H1 (cell line): ENCODE measurements around the gene TEAD1. TPM values are rescaled to one million over a fixed set of nuclear protein-coding genes. Genes with fewer than 3 reads are reported as not detected.

Experiments used
- CTCF ChIA-PET: fragments of 300-600 bp; sonication (Branson Sonifier 250); formaldehyde crosslinking; loops from one replicate; lab custom pipeline; 2021; ENCODE audit not compliant: partially characterized antibody; lab: Charles Lee
- POLR2A ChIA-PET: fragments of 300-600 bp; sonication (Branson Sonifier 250); formaldehyde crosslinking; loops from one replicate; lab custom pipeline; 2021; ENCODE audit warnings: inconsistent platforms; ENCODE audit not compliant: partially characterized antibody; lab: Charles Lee
- DNase-seq, 2 experiments: peaks; one replicate each; pipeline versions ENCODE4 v3.0.0 to v3.0.0-alpha.2; 2010 to 2022; ENCODE audit warnings: low spot score in 2 of 2, low read depth in 1 of 2, mixed read lengths in 1 of 2
- FAIRE-seq: peaks from 2 replicates; lab custom pipeline; 2011; peaks lifted over from hg19 to GRCh38; lab: Jason Lieb, UNC
- H2AFZ ChIP-seq: 2 replicates; pipeline ENCODE4 v1.8.1; 2012; ENCODE audit warnings: low read length, inconsistent platforms
- H2AK5ac ChIP-seq: 2 replicates; pipeline ENCODE4 v1.6.1; 2013; ENCODE audit warnings: low read depth, low read length
- H2BK120ac ChIP-seq: replicated peaks from 2 replicates; pipeline ENCODE3; 2013; ENCODE audit warnings: low read depth, low read length, inconsistent platforms
- H2BK12ac ChIP-seq: 2 replicates; pipeline ENCODE4 v1.6.1; 2013; ENCODE audit warnings: low read depth, low read length
- H2BK15ac ChIP-seq: 2 replicates; pipeline ENCODE4 v1.6.1; 2013; ENCODE audit warnings: low read length
- H2BK20ac ChIP-seq: 2 replicates; pipeline ENCODE4 v1.6.1; 2013; ENCODE audit warnings: low read length
- H2BK5ac ChIP-seq: 2 replicates; pipeline ENCODE4 v1.6.1; 2013; ENCODE audit warnings: low read depth, low read length
- H3K14ac ChIP-seq: 2 replicates; pipeline ENCODE4 v1.6.1; 2013; ENCODE audit warnings: inconsistent platforms; ENCODE audit not compliant: insufficient read length
- H3K18ac ChIP-seq: 2 replicates; pipeline ENCODE4 v1.6.1; 2013; ENCODE audit warnings: low read length; ENCODE audit errors: extremely low read depth
- H3K23ac ChIP-seq: 2 replicates; pipeline ENCODE4 v1.6.1; 2013; ENCODE audit warnings: inconsistent platforms; ENCODE audit not compliant: insufficient read length
- H3K23me2 ChIP-seq: 2 replicates; pipeline ENCODE4 v1.6.1; 2013; ENCODE audit warnings: low read depth, low read length
- H3K27ac ChIP-seq: 2 replicates; pipeline ENCODE4 v1.6.1; 2011; ENCODE audit warnings: low read depth, low read length, inconsistent platforms
- H3K27me3 ChIP-seq, 4 experiments: replicated peaks in 1 of 4; 1 replicate in 1 of 4; 2 replicates in 3 of 4; pipeline versions ENCODE4 v1.6.1 to v1.8.1; 2011 to 2013; ENCODE audit warnings: low read length in 3 of 4, mild to moderate bottlenecking in 3 of 4, inconsistent platforms in 2 of 4, mixed read lengths in 2 of 4, moderate library complexity in 1 of 4; ENCODE audit not compliant: control insufficient read depth in 3 of 4, insufficient read depth in 3 of 4; ENCODE audit errors: extremely low read depth in 1 of 4
- H3K36me3 ChIP-seq, 4 experiments: 2 replicates each; pipeline versions ENCODE4 v1.6.1 to v1.8.1; 2011 to 2013; ENCODE audit warnings: mild to moderate bottlenecking in 4 of 4, low read length in 3 of 4, moderate library complexity in 2 of 4, control low read depth in 1 of 4, inconsistent platforms in 1 of 4; ENCODE audit not compliant: insufficient read depth in 4 of 4, control insufficient read depth in 2 of 4
- H3K4ac ChIP-seq: replicated peaks from 2 replicates; pipeline ENCODE3; 2013; ENCODE audit warnings: low read length, low read depth, mixed read lengths, inconsistent platforms; ENCODE audit not compliant: insufficient read length
- H3K4me1 ChIP-seq, 4 experiments: replicated peaks in 1 of 4; 1 replicate in 1 of 4; 2 replicates in 3 of 4; pipeline versions ENCODE4 v1.6.1 to v1.8.1; 2011 to 2013; ENCODE audit warnings: low read length in 3 of 4, inconsistent platforms in 2 of 4, mixed read lengths in 1 of 4; ENCODE audit not compliant: insufficient read depth in 4 of 4, control insufficient read depth in 3 of 4
- H3K4me2 ChIP-seq, 2 experiments: 2 replicates each; pipeline versions ENCODE4 v1.6.1 to v1.8.1; 2011 to 2013; ENCODE audit warnings: low read depth in 2 of 2, low read length in 2 of 2, control low read depth in 1 of 2, inconsistent platforms in 1 of 2, mild to moderate bottlenecking in 1 of 2; ENCODE audit not compliant: insufficient read depth in 1 of 2
- H3K4me3 ChIP-seq, 4 experiments: fragments of 200-600, 300-600 bp in 1 of 4; sonication (generic), shearing (Covaris generic), sonication (Bioruptor Twin) in 1 of 4; 2 replicates each; pipeline versions ENCODE4 v1.5.1 to v1.8.1; 2011 to 2016; ENCODE audit warnings: low read length in 4 of 4, low read depth in 3 of 4, control low read depth in 2 of 4, inconsistent platforms in 2 of 4, mild to moderate bottlenecking in 2 of 4, mixed read lengths in 1 of 4, moderate library complexity in 1 of 4; ENCODE audit not compliant: insufficient read depth in 2 of 4; ENCODE audit errors: extremely low read depth in 1 of 4
- H3K56ac ChIP-seq: replicated peaks from 2 replicates; pipeline ENCODE3; 2013; ENCODE audit warnings: low read depth, mild to moderate bottlenecking, mixed read lengths, low read length, inconsistent platforms; ENCODE audit not compliant: insufficient read length
- H3K79me1 ChIP-seq: 2 replicates; pipeline ENCODE4 v1.6.1; 2013; ENCODE audit warnings: low read depth, low read length, control low read depth
- H3K79me2 ChIP-seq, 2 experiments: 2 replicates each; pipeline versions ENCODE4 v1.6.1 to v1.8.1; 2012 to 2013; ENCODE audit warnings: low read length in 2 of 2, mild to moderate bottlenecking in 2 of 2, inconsistent platforms in 1 of 2; ENCODE audit not compliant: insufficient read depth in 2 of 2, control insufficient read depth in 1 of 2
- H3K9ac ChIP-seq, 4 experiments: replicated peaks in 1 of 4; 1 replicate in 1 of 4; 2 replicates in 3 of 4; pipeline versions ENCODE4 v1.6.1 to v1.8.1; 2011 to 2013; ENCODE audit warnings: low read depth in 3 of 4, low read length in 3 of 4, control low read depth in 2 of 4, mild to moderate bottlenecking in 2 of 4, moderate library complexity in 2 of 4, inconsistent platforms in 1 of 4; ENCODE audit errors: extremely low read depth in 1 of 4
- H3K9me3 ChIP-seq, 2 experiments: 2 replicates each; pipeline versions ENCODE4 v1.6.1 to v1.8.1; 2012 to 2013; ENCODE audit warnings: mild to moderate bottlenecking in 2 of 2, moderate library complexity in 2 of 2, control low read depth in 1 of 2, inconsistent platforms in 1 of 2, low read depth in 1 of 2, low read length in 1 of 2, mixed read lengths in 1 of 2; ENCODE audit not compliant: insufficient read depth in 2 of 2
- H4K20me1 ChIP-seq, 2 experiments: replicated peaks in 1 of 2; 2 replicates each; pipeline versions ENCODE3 to v1.8.1; 2011 to 2013; ENCODE audit warnings: inconsistent platforms in 2 of 2, low read length in 2 of 2, mild to moderate bottlenecking in 1 of 2; ENCODE audit not compliant: insufficient read depth in 2 of 2, control insufficient read depth in 1 of 2
- H4K5ac ChIP-seq: 2 replicates; pipeline ENCODE4 v1.6.1; 2013; ENCODE audit warnings: low read length, low read depth, mixed read lengths, inconsistent platforms; ENCODE audit not compliant: insufficient read length
- H4K8ac ChIP-seq: 2 replicates; pipeline ENCODE4 v1.8.0; 2013; ENCODE audit warnings: mild to moderate bottlenecking, moderate library complexity, low read length, inconsistent platforms; ENCODE audit not compliant: insufficient read depth; ENCODE audit errors: extremely low read depth
- H4K91ac ChIP-seq: replicated peaks from 2 replicates; pipeline ENCODE3; 2013; ENCODE audit warnings: low read length, mixed read lengths, inconsistent platforms; ENCODE audit not compliant: insufficient read length
- BCL11A ChIP-seq, 2 experiments: IDR thresholded peaks; one replicate each; pipeline ENCODE4 v1.6.1; 2011; ENCODE audit warnings: low read depth in 2 of 2, low read length in 2 of 2, mild to moderate bottlenecking in 2 of 2
- E2F6 ChIP-seq: IDR thresholded peaks from 2 replicates; pipeline ENCODE4 v1.6.1; 2012; ENCODE audit warnings: inconsistent platforms
- POU5F1 ChIP-seq: IDR thresholded peaks from 2 replicates; pipeline ENCODE4 v1.6.1; 2011; ENCODE audit warnings: low read depth, mild to moderate bottlenecking, low read length, moderate library complexity
- whole genome bisulfite sequencing, 2 experiments: shearing (Covaris generic) in 1 of 2; methylation state at CpG; one replicate each; pipeline versions ENCODE4 v1.1.6 to v1.1.7; 2013 to 2015; ENCODE audit warnings: low lambda C conversion rate in 2 of 2, mixed read lengths in 2 of 2, inconsistent platforms in 1 of 2, low coverage in 1 of 2, missing lambda C conversion rate in 1 of 2; ENCODE audit not compliant: insufficient replicate concordance in 2 of 2, insufficient coverage in 1 of 2, insufficient read length in 1 of 2; ENCODE audit errors: extremely low coverage in 1 of 2, missing lambda C conversion rate in 1 of 2; 5-methylcytosine and 5-hydroxymethylcytosine counted together
- polyA plus RNA-seq, 7 experiments: library from polyadenylated mRNA; depleted of rRNA in 3 of 7; stranded (reverse) in 5 of 7; unstranded in 2 of 7; fragments of >200 nt in 5 of 7; fragments of 200-250 nt in 2 of 7; gene quantifications; 1 replicate in 5 of 7; 2 replicates in 1 of 7; 4 replicates in 1 of 7; pipeline versions ENCODE4 v1.2.1 to v1.2.3, GENCODE V29; 2011 to 2013; ENCODE audit warnings: missing spikeins in 2 of 7, mixed read lengths in 2 of 7
- total RNA-seq: library from RNA; stranded (reverse); fragmentation: NEBNext Ultra II Directional; extraction: Animal tissue kit (Norgen Biotek cat#: 25700); gene quantifications from 2 replicates; pipeline ENCODE4 v1.2.1, GENCODE V29; 2021

The TEAD1 gene
- total and polyA plus RNA-seq, 2 of the 8 experiments (the other 6 are each of a cell fraction or from before 2014, with no cell fraction given), result 15.6 to 67.4 TPM

- Histone ChIP-seq H3K27me3 (no peaks in the 10 kb centered on the region), H2BK120ac (no peak overlapping the region), H3K4me3 (no peak overlapping the region), H4K8ac (no peak overlapping the region), H2BK5ac (no peak overlapping the region), H3K36me3 (no peaks in the 10 kb centered on the region), H4K5ac (no peak overlapping the region), H2AFZ (no peak overlapping the region), H3K9ac (no peak overlapping the region)
- CTCF ChIA-PET, result interaction anchor here (0.7 to 1.0 kb wide), 3 partner anchors 25 to 94 kb away, joined by 3 read pairs; no protein-coding TSS in a partner anchor
- 27% methylated on average over 3 of the region's 3 CpGs; no CpG with 5 or more reads in 1 of the 2 experiments for WGBS, 2 experiments
- DNase-seq, result no peak
- TF ChIP-seq BCL11A (IDR thresholded peaks at IDR 0.05; ENCODE audit: low read depth in 2 of 2, low read length in 2 of 2) (no peak), POU5F1 (no peak), E2F6 (no peak)
- TF ChIP-seq, all 59 proteins: peak for 0
- no peaks in the 10 kb centered on the region for H3K9me3 ChIP-seq
- H2BK12ac ChIP-seq, result 0 out of 2 replicates have a peak overlapping the region, but pooled peaks have one; percentile 32
- no peak overlapping the region for H2BK15ac ChIP-seq
- POLR2A ChIA-PET, result no interaction called here
- H3K23me2 ChIP-seq, result no peaks in the 10 kb centered on the region
- no peak overlapping the region for H4K91ac ChIP-seq
- peaks cover 2% of the 10 kb centered on the region in 2 experiments for H4K20me1 ChIP-seq
- H3K27ac ChIP-seq, result no peak overlapping the region
- no peak overlapping the region for H3K4me2 ChIP-seq
- no peak overlapping the region for H2AK5ac ChIP-seq
- no peak overlapping the region; the same call in 1 of the 2 replicates for H3K18ac ChIP-seq
- no peak overlapping the region for H3K56ac ChIP-seq
- H3K79me1 ChIP-seq, result peaks cover 3% of the 10 kb centered on the region; the same call in 1 of the 2 replicates
- H3K4ac ChIP-seq, result no peak overlapping the region
- peaks cover 0 to 14% (median 7%) of the 10 kb centered on the region in 4 experiments; a peak in 6 of 7 replicates for H3K4me1 ChIP-seq
- no peak overlapping the region for H3K14ac ChIP-seq
- no peak overlapping the region for H3K23ac ChIP-seq
- H2BK20ac ChIP-seq, result no peak overlapping the region
- FAIRE-seq, result no peak
- H3K79me2 ChIP-seq, result peaks cover 0 to 57% of the 10 kb centered on the region in 2 experiments; a peak in 2 of 4 replicates
These were observed 110.2 kb downstream of the TEAD1 start for GRCh38 chr11:12784445-12784844.
